Gastroesophageal sphincter (tissue), 4 donors: ENCODE results near the gene OPTC. TPM values are rescaled to one million over a fixed set of nuclear protein-coding genes. Genes with fewer than 3 reads are reported as not detected.

Source experiments
- ATAC-seq: fragments of 150-250 bp; one replicate; pipeline ENCODE4 v1.9.1; 2016; ENCODE audit warnings: mild to moderate bottlenecking, moderate library complexity
- H3K27ac ChIP-seq, 4 donors: fragments of 200-600 bp; sonication (generic) in 3 of 4; 1 replicate in 3 of 4; 2 replicates in 1 of 4; pipeline ENCODE4 v1.5.1; 2016 to 2019
- H3K27me3 ChIP-seq: fragments of 200-600 bp; sonication (generic); one replicate; pipeline ENCODE4 v1.5.1; 2019
- H3K36me3 ChIP-seq, 2 donors: fragments of 200-600 bp; sonication (generic); one replicate each; pipeline ENCODE4 v1.5.1; 2019; ENCODE audit warnings: control low read depth in 1 of 2
- H3K4me1 ChIP-seq, 3 donors: fragments of 200-600 bp; sonication (generic); 1 replicate in 2 of 3; 2 replicates in 1 of 3; pipeline ENCODE4 v1.5.1; 2016 to 2019; ENCODE audit warnings: control low read depth in 2 of 3
- H3K4me3 ChIP-seq, 2 donors: fragments of 200-600 bp; sonication (generic); one replicate each; pipeline ENCODE4 v1.5.1; 2019; ENCODE audit warnings: mild to moderate bottlenecking in 1 of 2, moderate library complexity in 1 of 2
- H3K9me3 ChIP-seq, 3 donors: fragments of 200-600 bp; sonication (generic); one replicate each; pipeline ENCODE4 v1.5.1; 2017 to 2019; ENCODE audit warnings: control low read depth in 2 of 3
- CTCF ChIP-seq, 4 experiments: fragments of 200-600 bp in 2 of 4; fragments of 450-650 bp in 2 of 4; sonication (generic) in 1 of 4; IDR thresholded peaks; one replicate each; pipeline ENCODE4 v1.5.1; 2017 to 2019; ENCODE audit warnings: antibody characterized with exemption in 4 of 4, mild to moderate bottlenecking in 2 of 4, moderate library complexity in 2 of 4
- EP300 ChIP-seq: sonication (generic); formaldehyde crosslinking; IDR thresholded peaks from one replicate; pipeline ENCODE4 v1.6.1; 2017; ENCODE audit warnings: antibody characterized with exemption, mild to moderate bottlenecking
- POLR2A ChIP-seq, 2 donors: fragments of 450-650 bp; IDR thresholded peaks; one replicate each; pipeline ENCODE4 v1.6.1; 2017; ENCODE audit warnings: antibody characterized with exemption in 2 of 2, mild to moderate bottlenecking in 2 of 2, moderate library complexity in 1 of 2
- POLR2AphosphoS5 ChIP-seq: sonication (generic); formaldehyde crosslinking; IDR thresholded peaks from one replicate; pipeline ENCODE4 v1.6.1; 2017; ENCODE audit warnings: antibody characterized with exemption
- WGBS, 2 donors: methylation state at CpG; one replicate each; pipeline ENCODE4 v1.1.5; 2018; ENCODE audit warnings: low coverage in 1 of 2; 5-methylcytosine and 5-hydroxymethylcytosine counted together
- total RNA-seq, 4 donors: library from RNA; depleted of rRNA; stranded (reverse); fragments of >200 nt; gene quantifications; one replicate each; pipeline ENCODE4 v1.1.0, GENCODE V29; 2016

The OPTC gene
- total RNA-seq, 4 donors from 2014 or later = not detected

- Histone ChIP-seq H3K4me3 (no peak overlapping the region), H3K36me3 (no peaks in the 10 kb centered on the region), H3K27ac (no peak overlapping the region), H3K4me1 (peaks cover 7 to 30% (median 17%) of the 10 kb centered on the region in 3 donors), H3K9me3 (no peaks in the 10 kb centered on the region), H3K27me3 (peaks cover 7% of the 10 kb centered on the region)
- no peak for ATAC-seq
- TF ChIP-seq CTCF (IDR thresholded peaks at IDR 0.05) = no peak
- TF ChIP-seq EP300 = no peak
- no peak for TF ChIP-seq POLR2A (IDR thresholded peaks at IDR 0.05)
- no peak for TF ChIP-seq POLR2AphosphoS5
- WGBS, 2 donors = 74 to 81% methylated on average over 6 to 8 of the region's 8 CpGs
These were observed 34.2 kb upstream of the OPTC start for GRCh38 chr1:203459671-203460201.

GRCh38 chr1:203461717-203462116 is 32.2 kb upstream of the OPTC start:
- ATAC-seq = no peak
- Histone ChIP-seq H3K36me3 (no peaks in the 10 kb centered on the region), H3K9me3 (no peaks in the 10 kb centered on the region), H3K4me3 (no peak overlapping the region), H3K27ac (peak overlapping the region in 2 of 4 donors; percentile 91 to 93), H3K4me1 (peaks cover 22 to 50% (median 37%) of the 10 kb centered on the region in 3 donors), H3K27me3 (no peaks in the 10 kb centered on the region)
- 43 to 58% methylated on average over 4 to 5 of the region's 5 CpGs for WGBS, 2 donors
- TF ChIP-seq POLR2AphosphoS5 (no peak), CTCF (IDR thresholded peaks at IDR 0.05) (no peak)

- Histone ChIP-seq H3K4me1 (peaks cover 24 to 54% (median 41%) of the 10 kb centered on the region in 3 donors), H3K4me3 (no peak overlapping the region), H3K9me3 (no peaks in the 10 kb centered on the region), H3K36me3 (no peaks in the 10 kb centered on the region), H3K27me3 (no peaks in the 10 kb centered on the region), H3K27ac (peak overlapping the region in 2 of 4 donors; percentile 91 to 93)
- TF ChIP-seq CTCF (IDR thresholded peaks at IDR 0.05) (no peak), EP300 (no peak), POLR2AphosphoS5 (no peak), POLR2A (IDR thresholded peaks at IDR 0.05) (no peak)
- no peak for ATAC-seq
- WGBS, 2 donors = 100% methylated on average over 1 of the region's 1 CpG
These were observed 31.8 kb upstream of the OPTC start for GRCh38 chr1:203462143-203462542.

GRCh38 chr1:203462878-203463277 is 31.1 kb upstream of the OPTC start:
- no peak overlapping the region for H3K4me3 ChIP-seq
- H3K36me3 ChIP-seq = no peaks in the 10 kb centered on the region
- peak; percentile 44 for ATAC-seq
- no peaks in the 10 kb centered on the region for H3K27me3 ChIP-seq
- no peak for TF ChIP-seq EP300
- no peak for TF ChIP-seq POLR2A (IDR thresholded peaks at IDR 0.05)
- TF ChIP-seq POLR2AphosphoS5 = peak; percentile 64
- TF ChIP-seq CTCF (IDR thresholded peaks at IDR 0.05) = no peak
- WGBS, 2 donors = 40 to 62% methylated on average over 5 to 6 of the region's 6 CpGs
- peaks cover 24 to 62% (median 43%) of the 10 kb centered on the region in 3 donors for H3K4me1 ChIP-seq
- no peaks in the 10 kb centered on the region for H3K9me3 ChIP-seq
- peak overlapping the region; percentile 91 to 96 (median 92) for H3K27ac ChIP-seq

GRCh38 chr1:203463469-203464062 is 30.4 kb upstream of the OPTC start:
- Histone ChIP-seq H3K4me1 (peaks cover 24 to 69% (median 48%) of the 10 kb centered on the region in 3 donors), H3K27me3 (no peaks in the 10 kb centered on the region), H3K9me3 (no peaks in the 10 kb centered on the region), H3K4me3 (no peak overlapping the region), H3K27ac (peak overlapping the region; percentile 91 to 96 (median 92)), H3K36me3 (no peaks in the 10 kb centered on the region)
- peak; percentile 32 for ATAC-seq
- 21% methylated on average over 4 of the region's 7 CpGs; no CpG with 5 or more reads in 1 of the 2 donors for WGBS, 2 donors
- TF ChIP-seq POLR2A (IDR thresholded peaks at IDR 0.05) (no peak), CTCF (IDR thresholded peaks at IDR 0.05) (peak in 3 of 4 experiments; percentile 25 to 44 (median 38)), POLR2AphosphoS5 (peak; percentile 65), EP300 (no peak)
